ENCODE data around the gene ACSS2. TPM values are rescaled to one million over a fixed set of nuclear protein-coding genes. Genes with fewer than 3 reads are reported as not detected.

ACSS2 gene
- total RNA-seq, 1 donor from 2014 or later: 44.8 TPM

GRCh38 chr20:34938466-34939163, 62.2 kb downstream of the ACSS2 start:
- Mint-ChIP-seq H3K27me3 (no peaks in the 10 kb centered on the region), H3K4me1 (no peaks in the 10 kb centered on the region), H3K4me3 (no peak overlapping the region), H3K9me3 (no peaks in the 10 kb centered on the region), H3K27ac (no peak overlapping the region), H3K36me3 (ENCODE audit: low read depth) (peaks cover 60% of the 10 kb centered on the region)
- DNase-seq: no peak
- intact Hi-C loops (cut with micrococcal nuclease): no loop called here

GRCh38 chr20:34940081-34940481, 63.7 kb downstream of the ACSS2 start:
- DNase-seq: no peak
- Mint-ChIP-seq H3K36me3 (ENCODE audit: low read depth) (peaks cover 61% of the 10 kb centered on the region), H3K27ac (no peak overlapping the region), H3K4me3 (no peak overlapping the region), H3K4me1 (no peaks in the 10 kb centered on the region), H3K27me3 (no peaks in the 10 kb centered on the region), H3K9me3 (no peaks in the 10 kb centered on the region)
- intact Hi-C loops (cut with micrococcal nuclease): no loop called here

DNA sequence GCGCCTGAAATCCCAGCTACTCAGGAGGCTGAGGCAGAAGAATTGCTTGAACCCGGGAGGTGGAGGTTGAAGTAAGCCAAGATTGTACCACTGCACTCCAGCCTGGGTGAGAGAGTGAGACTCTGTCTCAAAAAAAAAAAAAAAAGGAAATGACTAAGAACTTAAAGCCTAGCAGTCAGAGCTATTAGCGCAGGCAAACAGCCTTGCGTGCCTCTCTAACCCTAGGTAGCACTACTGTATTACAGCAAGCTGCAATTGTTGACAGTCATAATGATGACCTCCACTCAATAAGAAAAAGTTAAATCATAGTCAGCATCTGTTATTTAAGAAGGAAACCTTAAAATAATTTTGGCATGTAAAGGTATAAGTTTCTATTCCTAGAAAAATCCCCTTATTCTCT, 64.8 kb downstream of the ACSS2 start:
- intact Hi-C loops (cut with micrococcal nuclease): no loop called here
- Mint-ChIP-seq H3K36me3 (ENCODE audit: low read depth) (peaks cover 63% of the 10 kb centered on the region), H3K4me3 (no peak overlapping the region), H3K9me3 (no peaks in the 10 kb centered on the region), H3K27me3 (no peaks in the 10 kb centered on the region), H3K27ac (no peak overlapping the region), H3K4me1 (no peaks in the 10 kb centered on the region)
- no peak for DNase-seq

GRCh38 chr20:34942301-34942700, 65.9 kb downstream of the ACSS2 start:
- Mint-ChIP-seq H3K4me3 (no peak overlapping the region), H3K9me3 (no peaks in the 10 kb centered on the region), H3K36me3 (ENCODE audit: low read depth) (peaks cover 58% of the 10 kb centered on the region), H3K27ac (no peak overlapping the region), H3K4me1 (no peaks in the 10 kb centered on the region), H3K27me3 (no peaks in the 10 kb centered on the region)
- no peak for DNase-seq
- intact Hi-C loops (cut with micrococcal nuclease): no loop called here

DNA sequence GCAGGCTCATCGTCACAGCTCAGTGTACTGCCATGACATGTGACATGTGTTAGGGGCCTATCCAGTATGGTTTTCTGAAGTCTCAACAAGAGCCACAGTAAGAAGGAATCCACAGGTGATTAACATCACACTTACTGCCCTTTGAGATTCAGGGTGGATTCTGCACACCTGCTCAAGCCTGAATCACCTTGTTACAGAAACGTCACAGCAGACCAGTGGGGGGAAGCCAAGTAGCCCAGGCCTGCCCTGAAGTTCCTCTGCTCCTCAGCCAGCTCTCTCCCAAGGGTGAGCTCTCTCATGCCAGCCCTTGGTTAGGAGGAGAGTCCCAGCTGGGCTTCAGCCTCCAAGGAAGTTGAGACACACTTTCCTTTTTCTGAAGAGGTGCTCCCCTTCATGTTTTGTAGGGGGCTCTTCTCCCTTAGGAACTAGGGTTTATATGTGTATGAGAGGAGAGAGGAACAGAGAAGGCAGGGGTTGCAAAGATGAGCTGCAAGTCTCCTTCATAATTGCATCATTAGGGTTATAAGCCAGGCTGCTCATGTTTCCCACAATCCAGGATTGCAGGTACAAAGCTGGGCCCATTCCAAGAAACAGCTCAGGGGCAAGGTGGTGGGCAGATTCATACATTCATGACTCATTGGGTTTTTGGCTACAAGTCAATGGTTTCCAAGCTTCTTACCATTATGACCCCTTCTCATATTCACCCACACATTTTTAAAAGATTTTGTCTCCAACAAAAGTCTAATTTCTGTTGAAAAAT, 67.6 kb downstream of the ACSS2 start:
- H3K27ac Mint-ChIP-seq: no peak overlapping the region
- peaks cover 51% of the 10 kb centered on the region for H3K36me3 Mint-ChIP-seq (ENCODE audit: low read depth)
- no peaks in the 10 kb centered on the region for H3K4me1 Mint-ChIP-seq

GRCh38 chr20:34945315-34946077, 69.1 kb downstream of the ACSS2 start:
- Mint-ChIP-seq H3K36me3 (ENCODE audit: low read depth) (peaks cover 54% of the 10 kb centered on the region), H3K27ac (no peak overlapping the region), H3K4me1 (no peaks in the 10 kb centered on the region), H3K9me3 (no peaks in the 10 kb centered on the region), H3K4me3 (no peak overlapping the region), H3K27me3 (no peaks in the 10 kb centered on the region)
- intact Hi-C loops (cut with micrococcal nuclease): no loop called here
- no peak for DNase-seq

More for the DNA sequence above, 67.6 kb downstream of the ACSS2 start:
- DNase-seq: no peak
- Mint-ChIP-seq H3K27me3 (no peaks in the 10 kb centered on the region), H3K4me3 (no peak overlapping the region), H3K9me3 (no peaks in the 10 kb centered on the region)
- intact Hi-C loops (cut with micrococcal nuclease): no loop called here

DNA sequence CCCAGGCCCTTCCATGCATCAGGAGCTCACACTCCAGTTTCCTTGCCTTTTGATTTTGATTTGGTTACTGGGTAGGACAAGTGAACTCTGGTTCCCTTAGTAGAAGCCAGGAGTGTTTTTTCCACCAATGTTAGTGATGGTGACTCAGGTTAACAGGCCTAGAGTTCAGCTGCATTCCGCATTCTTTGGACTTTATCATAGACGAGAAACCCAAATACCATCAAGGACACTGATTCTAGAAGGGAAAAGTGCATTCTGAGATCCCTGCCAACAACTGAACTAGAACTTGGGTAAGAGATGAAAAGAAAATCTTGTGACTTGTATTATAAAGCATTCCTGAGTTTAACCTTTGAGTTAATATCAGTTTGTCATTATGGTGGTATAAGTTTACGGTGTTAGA, 70.2 kb downstream of the ACSS2 start:
- H3K9me3 Mint-ChIP-seq: no peaks in the 10 kb centered on the region
- H3K27ac Mint-ChIP-seq: no peak overlapping the region
- no peak overlapping the region for H3K4me3 Mint-ChIP-seq
- no peaks in the 10 kb centered on the region for H3K27me3 Mint-ChIP-seq
- H3K4me1 Mint-ChIP-seq: no peaks in the 10 kb centered on the region
- no peak for DNase-seq
- peaks cover 46% of the 10 kb centered on the region for H3K36me3 Mint-ChIP-seq (ENCODE audit: low read depth)
- intact Hi-C loops (cut with micrococcal nuclease): no loop called here

DNA sequence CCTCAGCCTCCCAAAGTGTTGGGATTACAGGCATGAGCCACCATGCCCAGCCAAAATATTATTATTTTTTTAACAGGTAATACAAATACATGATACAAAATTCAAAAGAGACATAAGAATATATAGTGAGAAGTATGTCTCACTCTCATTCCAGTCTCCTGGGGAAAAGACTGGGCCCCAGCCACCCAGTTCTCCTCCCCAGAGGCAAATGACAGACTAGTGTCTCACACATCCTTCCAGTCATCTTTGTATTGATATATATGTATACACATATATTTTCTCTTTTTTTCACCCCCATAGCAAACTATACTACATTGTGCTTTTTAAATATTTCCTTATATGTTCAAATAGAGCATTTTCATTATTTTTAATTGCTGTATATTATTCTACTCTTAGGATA, 70.9 kb downstream of the ACSS2 start:
- intact Hi-C loops (cut with micrococcal nuclease): no loop called here
- peaks cover 42% of the 10 kb centered on the region for H3K36me3 Mint-ChIP-seq (ENCODE audit: low read depth)
- no peak overlapping the region for H3K4me3 Mint-ChIP-seq
- no peaks in the 10 kb centered on the region for H3K27me3 Mint-ChIP-seq
- H3K9me3 Mint-ChIP-seq: no peaks in the 10 kb centered on the region
- no peak overlapping the region for H3K27ac Mint-ChIP-seq
- H3K4me1 Mint-ChIP-seq: no peaks in the 10 kb centered on the region
- DNase-seq: no peak

GRCh38 chr20:34948030-34948429, 71.6 kb downstream of the ACSS2 start:
- H3K36me3 Mint-ChIP-seq (ENCODE audit: low read depth): peaks cover 37% of the 10 kb centered on the region
- no peak overlapping the region for H3K4me3 Mint-ChIP-seq
- peaks cover 3% of the 10 kb centered on the region for H3K4me1 Mint-ChIP-seq
- no peaks in the 10 kb centered on the region for H3K27me3 Mint-ChIP-seq
- no peaks in the 10 kb centered on the region for H3K9me3 Mint-ChIP-seq
- intact Hi-C loops (cut with micrococcal nuclease): no loop called here
- no peak for DNase-seq
- H3K27ac Mint-ChIP-seq: no peak overlapping the region

DNA sequence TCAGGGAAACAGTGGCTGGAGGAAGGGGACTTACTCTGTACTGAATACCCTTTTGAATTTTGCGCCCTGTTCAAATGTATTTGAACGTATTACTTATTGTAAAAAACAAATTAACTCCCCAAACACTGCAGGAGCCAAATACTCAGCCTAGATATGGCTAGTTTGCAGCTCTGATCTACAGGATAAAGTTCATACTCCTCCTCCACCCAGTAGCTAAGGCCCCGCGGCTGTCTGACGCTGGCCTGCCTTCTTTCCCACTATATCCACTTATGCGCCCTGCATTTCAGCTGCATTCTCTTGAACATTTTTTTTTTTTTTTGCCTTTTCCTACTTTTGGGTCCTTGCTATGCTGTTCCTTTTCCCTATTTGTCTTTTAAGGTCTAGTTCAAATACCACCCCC, 72.7 kb downstream of the ACSS2 start:
- Mint-ChIP-seq H3K36me3 (ENCODE audit: low read depth) (peaks cover 30% of the 10 kb centered on the region), H3K4me3 (no peak overlapping the region), H3K27me3 (no peaks in the 10 kb centered on the region), H3K27ac (no peak overlapping the region), H3K4me1 (peaks cover 5% of the 10 kb centered on the region), H3K9me3 (no peaks in the 10 kb centered on the region)
- no peak for DNase-seq
- intact Hi-C loops (cut with micrococcal nuclease): no loop called here

DNA sequence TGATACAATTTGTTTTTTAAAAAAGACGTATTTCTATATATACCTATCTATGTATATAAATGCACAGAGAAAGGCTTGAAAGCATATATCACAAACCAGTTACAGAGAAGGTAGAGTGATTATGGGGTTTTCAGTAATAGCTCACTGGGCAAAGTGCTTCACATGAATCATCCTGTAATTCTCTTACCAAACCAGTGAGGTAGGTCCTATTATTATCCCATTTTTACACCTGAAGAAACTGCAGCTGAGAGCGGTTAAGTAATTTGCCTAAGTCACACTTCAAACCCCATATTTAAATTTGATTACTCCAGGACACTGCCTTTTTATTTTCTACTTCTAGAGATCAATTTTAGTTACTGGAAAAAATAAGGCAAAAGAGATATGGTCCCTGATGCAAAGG, 74.8 kb downstream of the ACSS2 start:
- H3K27me3 Mint-ChIP-seq: no peaks in the 10 kb centered on the region
- no peak overlapping the region for H3K27ac Mint-ChIP-seq
- intact Hi-C loops (cut with micrococcal nuclease): no loop called here
- peaks cover 21% of the 10 kb centered on the region for H3K4me1 Mint-ChIP-seq
- H3K36me3 Mint-ChIP-seq (ENCODE audit: low read depth): peaks cover 27% of the 10 kb centered on the region
- no peaks in the 10 kb centered on the region for H3K9me3 Mint-ChIP-seq
- DNase-seq: no peak
- no peak overlapping the region for H3K4me3 Mint-ChIP-seq

DNA sequence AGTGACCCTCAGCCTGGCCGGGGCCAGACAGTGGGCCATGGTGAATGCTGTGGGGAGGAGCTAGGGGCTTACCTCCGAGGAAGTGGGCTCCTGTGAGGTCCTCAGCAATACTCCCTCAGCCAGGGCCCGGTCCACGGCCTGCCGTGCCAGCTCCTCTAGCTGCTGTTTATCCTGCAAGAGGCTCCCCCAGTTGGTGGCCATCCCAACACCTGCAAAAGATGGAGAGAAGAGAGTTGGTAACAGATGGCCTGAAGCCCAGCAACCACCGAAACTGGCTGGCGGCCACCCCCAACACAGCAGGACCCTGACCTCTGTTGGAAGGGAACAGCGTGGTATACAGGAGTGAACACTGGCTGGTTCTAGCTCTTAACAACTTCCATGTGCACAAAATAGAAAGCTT, 75.2 kb downstream of the ACSS2 start:
- no peaks in the 10 kb centered on the region for H3K9me3 Mint-ChIP-seq
- no peak for DNase-seq
- H3K27ac Mint-ChIP-seq: no peak overlapping the region
- peaks cover 25% of the 10 kb centered on the region for H3K4me1 Mint-ChIP-seq
- peaks cover 24% of the 10 kb centered on the region for H3K36me3 Mint-ChIP-seq (ENCODE audit: low read depth)
- H3K4me3 Mint-ChIP-seq: no peak overlapping the region
- intact Hi-C loops (cut with micrococcal nuclease): no loop called here
- no peaks in the 10 kb centered on the region for H3K27me3 Mint-ChIP-seq

GRCh38 chr20:34952671-34953070, 76.3 kb downstream of the ACSS2 start:
- H3K36me3 Mint-ChIP-seq (ENCODE audit: low read depth): peaks cover 23% of the 10 kb centered on the region
- H3K9me3 Mint-ChIP-seq: no peaks in the 10 kb centered on the region
- DNase-seq: no peak
- no peak overlapping the region for H3K4me3 Mint-ChIP-seq
- no peak overlapping the region for H3K27ac Mint-ChIP-seq
- H3K4me1 Mint-ChIP-seq: peaks cover 25% of the 10 kb centered on the region
- intact Hi-C loops (cut with micrococcal nuclease): no loop called here
- no peaks in the 10 kb centered on the region for H3K27me3 Mint-ChIP-seq

- Mint-ChIP-seq H3K4me3 (no peak overlapping the region), H3K36me3 (ENCODE audit: low read depth) (peaks cover 23% of the 10 kb centered on the region), H3K9me3 (no peaks in the 10 kb centered on the region), H3K27me3 (no peaks in the 10 kb centered on the region), H3K4me1 (peaks cover 25% of the 10 kb centered on the region), H3K27ac (no peak overlapping the region)
- DNase-seq: no peak
- intact Hi-C loops (cut with micrococcal nuclease): loop anchor here (2.0 kb wide), 3 partner anchors 35 to 129 kb away; partner anchors contain the start of gene NCOA6
These were observed 77.5 kb downstream of the ACSS2 start for GRCh38 chr20:34953960-34954359.
